AG09309 (cell line): ENCODE results near the gene PTPRA.

Source experiments
- DNase-seq: peaks from one replicate; pipeline ENCODE4 v3.0.0-alpha.2; 2010; ENCODE audit warnings: low read depth
- H3K4me3 ChIP-seq: 2 replicates; pipeline ENCODE4 v1.5.1; 2011; ENCODE audit warnings: mild to moderate bottlenecking, low read depth, low read length, moderate library complexity; ENCODE audit not compliant: control insufficient read depth
- CTCF ChIP-seq: IDR thresholded peaks from 2 replicates; pipeline ENCODE4 v1.5.1; 2011; ENCODE audit warnings: mild to moderate bottlenecking, low read depth, low read length, inconsistent platforms; ENCODE audit not compliant: insufficient read depth, control insufficient read depth; ENCODE audit errors: missing control alignments

The PTPRA gene

GRCh38 chr20:2932498-2932897 lies 59.2 kb downstream of the PTPRA start:
- no peak for TF ChIP-seq CTCF
- DNase-seq, result no peak
- H3K4me3 ChIP-seq, result no peak overlapping the region

- TF ChIP-seq CTCF, result no peak
- no peak for DNase-seq
- no peak overlapping the region for H3K4me3 ChIP-seq
These were observed 64.6 kb downstream of the PTPRA start for GRCh38 chr20:2937902-2938301.

- no peak for DNase-seq
- TF ChIP-seq CTCF, result no peak
These were observed 69.2 kb downstream of the PTPRA start for GRCh38 chr20:2942439-2942838.

GRCh38 chr20:2946988-2947961 lies 74.0 kb downstream of the PTPRA start:
- no peak for TF ChIP-seq CTCF
- no peak overlapping the region for H3K4me3 ChIP-seq
- peak; percentile 48 for DNase-seq

More at GRCh38 chr20:2942439-2942838, 69.2 kb downstream of the PTPRA start:
- H3K4me3 ChIP-seq, result no peak overlapping the region

GRCh38 chr20:2948968-2949367 lies 75.7 kb downstream of the PTPRA start:
- H3K4me3 ChIP-seq, result no peak overlapping the region
- DNase-seq, result no peak
- no peak for TF ChIP-seq CTCF

- no peak for TF ChIP-seq CTCF
- no peak overlapping the region for H3K4me3 ChIP-seq
- DNase-seq, result no peak
These were observed 79.5 kb downstream of the PTPRA start for GRCh38 chr20:2952766-2953165.
